Measurements from ENCODE around the gene BFAR. TPM values are rescaled to one million over a fixed set of nuclear protein-coding genes. Genes with fewer than 3 reads are reported as not detected.

The BFAR gene
- total RNA-seq, result 153 and 191 TPM in 2 replicates

GRCh38 chr16:14632693-14633569, at the start of gene BFAR:
TSS of gene BFAR (plus strand) at chr16:14632951. CDS start at chr16:14644347, 11,396 bp downstream.

GRCh38 chr16:14629919-14630619, 2.7 kb upstream of the BFAR start, which contains the start of gene PARN:
TSS of gene PARN (minus strand) at chr16:14630260. CDS start at chr16:14630125, 135 bp downstream.

GRCh38 chr16:14694129-14694528, 61.4 kb downstream of the BFAR start, which contains the start of gene PLA2G10:
TSS of gene PLA2G10 (minus strand) at chr16:14694308. CDS start at chr16:14694229, 79 bp downstream.

GRCh38 chr16:14703156-14704011, 70.6 kb downstream of the BFAR start, which contains the start of gene NPIPA3:
TSS of gene NPIPA3 (plus strand) at chr16:14703411. CDS start at chr16:14708944, 5,533 bp downstream.

Small RNA genes lying within 50 kb of the gene (small RNA-seq; reads per million reads assigned to genes)
- gene RN7SL274P (not detected), gene RNU7-125P (not detected)

Other genes with a start within 250 kb of the BFAR start
- 34.4 and 45.2 TPM in 2 replicates for gene PARN, start 2.7 kb upstream of the BFAR start, total RNA-seq
- not detected in 2 replicates for gene PLA2G10, start 61.4 kb downstream of the BFAR start, total RNA-seq
- 0.36 and 0.40 TPM in 2 replicates for gene NPIPA3, start 70.5 kb downstream of the BFAR start, total RNA-seq
- 0.36 and 0.40 TPM in 2 replicates for gene NPIPA2, start 109.6 kb downstream of the BFAR start, total RNA-seq
- gene NOMO1, start 200.8 kb downstream of the BFAR start, total RNA-seq, result 156 and 166 TPM in 2 replicates

Data from thoracic aorta endothelial cell (primary cell).